Skin of body (tissue), 2 donors: ENCODE measurements around the gene PTPN6. TPM values are rescaled to one million over a fixed set of nuclear protein-coding genes. Genes with fewer than 3 reads are reported as not detected.

Experiments used
- DNase-seq: peaks from one replicate; lab custom pipeline; 2025; lab: John Stamatoyannopoulos, UW
- total RNA-seq: library from RNA; depleted of rRNA; stranded (reverse); fragments of >200 nt; gene quantifications from one replicate; pipeline ENCODE4 v1.2.3, GENCODE V29; 2014

Gene PTPN6
- total RNA-seq, 1 donor from 2014 or later = 12.6 TPM

GRCh38 chr12:6923003-6923732 is 28.0 kb upstream of the PTPN6 start:
- no peak for DNase-seq

GRCh38 chr12:6923851-6924250 is 27.3 kb upstream of the PTPN6 start:
- DNase-seq = no peak

GRCh38 chr12:6925239-6925539 is 26.0 kb upstream of the PTPN6 start:
- peak; percentile 69 for DNase-seq

GRCh38 chr12:6925540-6926279 is 25.4 kb upstream of the PTPN6 start:
- peak; percentile 76 for DNase-seq

- peak; percentile 74 for DNase-seq
Observed at GRCh38 chr12:6927379-6928021, 23.7 kb upstream of the PTPN6 start, which contains the start of gene ATN1. Gene ATN1, plus strand, starts transcription at chr12:6927959. Its CDS starts 6,043 bp downstream, at chr12:6934002.

- DNase-seq = no peak
Observed at GRCh38 chr12:6928022-6928702, 23.0 kb upstream of the PTPN6 start.

- no peak for DNase-seq
Observed at GRCh38 chr12:6928703-6929407, 22.3 kb upstream of the PTPN6 start.

- DNase-seq = no peak
Observed at GRCh38 chr12:6929466-6930452, 21.4 kb upstream of the PTPN6 start.

- DNase-seq = no peak
Observed at GRCh38 chr12:6932766-6933165, 18.4 kb upstream of the PTPN6 start.

GRCh38 chr12:6934110-6934509 is 17.0 kb upstream of the PTPN6 start:
- no peak for DNase-seq

GRCh38 chr12:6935371-6936193 is 15.6 kb upstream of the PTPN6 start:
- DNase-seq = no peak

- DNase-seq = no peak
Observed at GRCh38 chr12:6936194-6936635, 14.9 kb upstream of the PTPN6 start.

- DNase-seq = no peak
Observed at GRCh38 chr12:6936636-6937480, 14.3 kb upstream of the PTPN6 start.

- peak; percentile 95 for DNase-seq
Observed at GRCh38 chr12:6937481-6938352, 13.4 kb upstream of the PTPN6 start.

GRCh38 chr12:6938353-6939190 is 12.6 kb upstream of the PTPN6 start:
- no peak for DNase-seq

- DNase-seq = no peak
Observed at GRCh38 chr12:6939191-6939540, 12.0 kb upstream of the PTPN6 start.
